HG03025 (cell line): Measurements from ENCODE around the gene ACOT7.

Source experiments
- ATAC-seq: cut with Tn5 transposase; IDR thresholded peaks from one replicate; pipeline ENCODE4 v1.9.1; 2021; ENCODE audit warnings: mild to moderate bottlenecking, moderate library complexity; ENCODE audit not compliant: unreplicated experiment, low FRiP score

ACOT7 gene

DNA sequence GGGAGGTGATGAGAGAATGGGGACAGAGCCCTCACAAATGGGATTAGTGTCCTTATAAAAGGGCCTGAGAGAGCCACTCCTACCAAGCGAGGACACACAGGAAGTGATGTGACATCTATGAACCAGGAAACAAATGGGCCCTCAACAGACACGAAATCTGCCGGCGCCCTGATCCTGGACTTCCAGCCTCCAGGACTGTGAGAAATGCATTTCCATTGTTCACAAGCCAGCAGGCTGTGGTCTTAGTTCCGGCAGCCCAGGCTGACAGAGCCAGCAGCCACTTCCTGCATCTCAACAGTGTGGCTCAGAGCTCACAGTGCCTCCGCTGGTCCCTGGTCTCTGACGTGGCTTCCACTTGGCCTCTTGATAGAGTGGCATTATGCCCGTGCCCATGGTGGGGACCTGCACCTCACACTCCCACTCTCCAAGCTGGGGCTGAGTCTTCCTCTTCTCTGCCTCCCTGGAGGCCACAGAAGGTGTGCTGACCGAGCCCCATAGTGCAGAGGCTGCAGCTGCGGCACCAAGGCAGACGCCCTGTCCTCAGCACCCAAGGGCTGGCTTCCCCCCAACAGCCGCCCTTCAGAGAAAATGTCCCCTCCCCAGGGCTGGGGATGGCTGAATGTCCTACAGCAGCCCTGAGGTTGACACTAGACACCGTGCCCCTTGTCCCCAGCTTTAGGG, 44.9 kb downstream of the ACOT7 start:
- no peak for ATAC-seq

DNA sequence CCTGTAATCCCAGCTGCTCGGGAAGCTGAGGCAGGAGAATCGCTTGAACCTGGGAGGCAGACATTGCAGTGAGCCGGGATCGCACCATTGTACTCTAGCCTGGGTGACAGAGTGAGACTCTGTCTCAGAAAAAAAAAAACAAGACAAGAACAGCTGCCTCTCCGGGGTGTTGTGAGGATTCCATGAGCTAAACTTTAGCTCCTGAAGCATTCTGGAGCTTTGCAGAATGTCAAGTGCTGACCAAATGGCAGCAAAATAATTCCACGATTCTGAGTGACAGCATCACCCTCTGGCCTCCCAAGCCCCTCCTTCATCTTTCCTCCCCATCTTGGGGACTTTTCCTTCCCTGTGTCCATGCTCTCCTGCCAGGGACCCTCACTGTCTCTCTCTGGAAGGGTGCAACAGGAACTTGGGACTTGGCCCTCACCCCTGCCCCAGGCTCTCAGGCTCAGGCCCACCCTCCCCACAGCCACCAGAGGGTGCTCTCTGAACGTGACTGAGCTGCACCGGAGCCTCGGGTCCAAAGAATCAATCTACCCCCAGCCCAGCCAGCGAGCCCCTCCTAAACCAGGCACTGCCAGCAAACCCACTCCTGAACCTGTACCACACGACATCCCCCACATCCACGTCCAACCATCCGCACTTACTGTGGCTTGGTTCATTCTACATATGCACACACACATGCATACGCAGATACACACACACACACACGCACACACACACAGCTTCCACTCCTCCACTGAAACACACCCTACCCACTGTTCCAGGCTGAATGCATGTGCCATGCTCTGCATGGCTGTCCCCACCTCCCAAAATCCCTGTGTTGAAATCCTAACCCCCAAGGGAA, 45.7 kb downstream of the ACOT7 start:
- no peak for ATAC-seq

DNA sequence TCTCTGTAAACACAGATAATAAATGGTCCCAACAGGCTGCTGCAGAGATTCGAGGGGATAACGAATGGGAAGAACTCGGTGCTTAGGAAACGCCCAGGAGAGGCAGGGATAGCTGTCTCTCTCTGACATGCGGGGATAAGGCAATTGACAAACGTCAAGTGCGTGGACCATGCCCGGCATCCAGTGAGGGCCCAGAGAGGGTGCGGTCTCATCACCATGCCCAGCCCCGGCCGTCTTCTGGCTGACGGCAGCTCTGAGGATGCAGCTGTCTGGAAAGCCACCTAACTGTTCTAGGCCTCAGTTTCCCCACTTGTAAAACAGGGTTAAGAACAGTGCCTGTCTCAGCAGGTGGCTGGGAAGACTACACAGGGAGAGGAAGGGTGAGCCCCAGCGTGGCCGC, 48.1 kb downstream of the ACOT7 start:
- no peak for ATAC-seq

DNA sequence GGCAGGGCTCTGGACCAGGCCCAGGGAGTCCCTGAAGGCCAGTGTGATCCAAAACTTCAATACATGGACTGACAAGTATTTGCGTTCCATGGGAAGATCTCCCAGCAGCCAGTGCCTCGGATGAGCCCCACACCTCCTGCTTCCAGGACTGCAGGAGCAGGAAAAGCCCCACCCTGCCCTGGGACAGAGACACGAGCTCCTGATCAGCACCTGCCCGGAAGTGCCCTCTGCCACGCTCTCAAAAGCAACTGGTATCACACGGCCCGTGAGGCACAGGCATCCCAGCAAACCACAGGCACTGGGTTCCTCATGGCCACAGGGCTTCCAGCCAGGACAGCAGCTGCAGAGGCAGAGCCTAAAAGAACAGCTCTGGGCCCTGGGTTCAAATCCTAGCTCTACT, 48.6 kb downstream of the ACOT7 start:
- no peak for ATAC-seq

DNA sequence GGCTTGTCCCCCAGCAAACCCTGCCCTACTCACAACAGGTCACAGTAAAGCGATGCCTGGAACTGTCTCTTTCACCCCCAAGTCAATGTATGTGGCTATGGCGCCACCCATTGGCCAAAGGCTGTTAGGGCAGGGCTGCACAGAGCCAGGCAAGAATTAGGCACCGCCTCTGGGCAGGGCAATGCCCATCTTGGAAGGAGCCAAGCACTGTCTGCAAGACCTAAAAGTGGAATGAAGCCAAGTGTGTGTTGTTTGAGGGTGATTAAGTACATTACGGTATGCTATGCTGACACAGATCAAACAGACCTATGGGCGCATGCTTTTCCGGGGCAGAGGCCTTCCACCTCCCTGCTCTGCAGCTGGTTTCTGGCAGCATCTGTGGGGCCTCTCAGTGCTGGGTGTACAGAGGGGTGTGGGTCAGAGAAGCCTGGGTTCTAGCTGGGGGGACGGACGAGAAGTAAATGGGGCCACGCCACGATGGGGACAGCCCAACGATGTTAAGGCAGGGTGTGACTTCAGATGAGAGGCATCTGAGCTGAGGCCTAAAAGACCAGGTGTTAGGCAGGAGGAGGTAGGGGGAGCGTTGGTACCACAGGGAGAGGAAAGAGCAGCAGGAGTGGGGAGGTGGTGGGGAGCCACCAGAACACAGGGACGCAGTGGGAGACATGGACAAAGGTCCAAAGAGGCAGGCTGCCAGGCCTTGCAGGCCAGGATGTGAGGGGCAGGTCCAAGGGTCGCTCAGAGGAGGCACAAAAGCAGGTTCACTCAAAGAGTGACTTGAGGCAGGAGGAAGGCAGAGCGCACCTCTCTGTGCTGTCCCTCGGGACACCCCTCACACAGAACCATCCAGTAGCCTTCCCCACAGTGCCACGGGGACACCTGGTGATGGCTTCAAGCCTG, 49.8 kb downstream of the ACOT7 start:
- ATAC-seq: no peak

DNA sequence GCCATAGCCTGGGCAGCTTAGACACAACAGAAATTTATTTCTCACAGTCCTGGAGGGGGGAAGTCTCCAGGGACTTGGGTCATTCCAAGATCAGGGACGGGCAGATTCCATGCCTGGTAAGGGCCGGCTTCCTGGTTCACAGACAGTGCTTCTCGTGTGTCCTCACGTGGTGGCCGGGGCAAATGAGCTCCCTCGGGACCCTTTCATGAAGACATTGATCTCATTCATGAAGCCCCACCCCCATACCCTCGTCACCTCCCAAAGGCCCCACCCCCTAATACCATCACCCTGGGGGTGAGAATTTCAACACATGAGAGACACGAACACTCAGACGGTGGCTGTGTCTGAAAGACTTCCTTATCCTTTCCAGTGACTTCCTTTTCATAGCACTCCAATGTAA, 51.5 kb downstream of the ACOT7 start:
- no peak for ATAC-seq

DNA sequence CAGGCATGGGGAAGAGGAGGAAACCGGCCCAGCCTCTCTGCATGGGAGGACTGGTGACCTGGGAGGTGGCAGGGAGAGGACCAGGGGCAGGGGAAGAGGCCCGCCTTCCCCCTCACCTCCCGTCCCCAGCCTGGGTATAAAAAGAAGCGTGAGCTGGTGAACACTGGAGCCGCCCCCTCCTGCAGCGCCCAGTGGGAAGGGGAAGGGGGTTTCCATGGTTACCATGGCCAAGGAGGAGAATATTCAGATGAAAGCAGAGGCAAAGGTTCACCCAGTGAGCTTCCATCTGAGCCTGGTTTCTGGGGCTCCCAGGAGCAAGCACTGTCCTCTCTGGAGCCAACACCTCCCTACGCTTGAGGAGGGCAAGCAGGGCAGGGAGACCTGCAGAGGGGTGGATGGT, 54.9 kb downstream of the ACOT7 start:
- no peak for ATAC-seq

DNA sequence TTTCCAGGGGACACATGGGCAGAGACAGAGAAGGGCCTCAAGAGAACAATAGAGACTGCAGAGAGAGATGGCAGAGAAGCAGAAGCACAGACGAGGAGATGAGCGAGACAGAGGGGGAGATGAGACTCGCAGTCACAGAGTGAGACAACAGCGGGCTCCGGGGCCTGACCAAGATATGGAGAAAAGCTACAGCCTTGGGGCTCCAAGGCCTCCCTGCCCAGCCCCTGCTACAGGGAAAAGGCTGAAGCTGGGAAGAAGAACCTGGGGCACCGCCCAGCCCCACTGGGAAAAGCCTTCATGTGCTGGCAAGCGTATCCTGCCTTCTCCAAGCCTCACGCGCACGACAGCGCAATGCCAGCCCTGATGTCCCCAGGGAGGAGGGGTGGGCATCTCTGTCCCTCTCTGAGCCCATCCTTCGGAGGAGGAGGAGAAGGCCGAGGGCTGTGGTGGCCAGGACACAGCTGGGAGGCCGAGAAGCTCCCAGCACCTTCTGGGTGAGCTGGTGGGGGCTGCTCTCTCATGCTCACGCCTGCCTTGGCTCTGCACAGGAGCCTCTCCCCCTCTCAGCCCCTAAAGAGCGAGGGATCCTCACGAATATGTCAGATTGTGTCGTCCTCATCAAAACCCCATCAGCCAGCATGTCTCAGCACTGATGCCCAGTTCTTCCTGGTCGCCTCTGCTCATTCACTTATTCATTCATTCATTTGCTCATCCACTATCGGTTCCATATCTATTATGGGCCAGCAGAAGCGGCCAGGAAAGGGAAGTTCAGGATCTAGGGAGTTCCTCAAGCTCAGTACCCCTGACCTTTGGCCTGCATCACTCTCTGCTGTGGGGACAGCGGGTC, 56.6 kb downstream of the ACOT7 start:
- ATAC-seq: no peak

DNA sequence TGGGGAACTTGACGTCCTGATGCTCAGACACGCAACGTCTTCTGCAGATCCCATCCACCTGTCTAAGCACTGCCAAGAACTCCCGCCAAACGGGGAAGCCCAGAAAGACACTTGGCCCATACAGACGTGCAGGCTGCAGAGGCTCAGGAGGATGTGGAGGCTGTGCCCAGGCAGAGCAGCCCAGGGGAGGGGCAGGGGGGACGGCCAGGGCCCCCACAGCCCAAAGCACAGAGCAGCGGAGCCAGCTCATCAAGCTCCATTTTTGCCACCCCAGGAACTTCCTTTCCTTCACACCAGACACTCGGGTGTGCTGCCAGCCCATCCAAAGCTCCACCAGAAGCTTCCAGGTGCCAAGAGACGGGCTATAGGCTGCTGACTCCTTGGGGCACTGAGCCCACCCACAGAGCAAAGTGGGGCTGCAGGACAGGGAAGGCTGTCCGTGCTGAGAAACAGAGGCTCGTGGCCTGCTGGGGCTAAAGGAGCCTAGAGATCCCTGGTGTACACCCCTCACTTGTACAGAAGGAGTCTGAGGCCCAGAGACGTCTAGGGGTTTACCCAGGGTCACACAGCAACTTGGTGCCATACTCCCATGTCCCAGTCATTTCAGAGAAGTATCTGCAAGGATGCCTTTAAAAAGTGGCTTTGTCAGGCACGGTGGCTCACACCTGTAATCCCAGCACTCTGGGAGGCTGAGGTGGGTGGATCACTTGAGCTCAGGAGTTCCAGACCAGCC, 59.1 kb downstream of the ACOT7 start:
- no peak for ATAC-seq

DNA sequence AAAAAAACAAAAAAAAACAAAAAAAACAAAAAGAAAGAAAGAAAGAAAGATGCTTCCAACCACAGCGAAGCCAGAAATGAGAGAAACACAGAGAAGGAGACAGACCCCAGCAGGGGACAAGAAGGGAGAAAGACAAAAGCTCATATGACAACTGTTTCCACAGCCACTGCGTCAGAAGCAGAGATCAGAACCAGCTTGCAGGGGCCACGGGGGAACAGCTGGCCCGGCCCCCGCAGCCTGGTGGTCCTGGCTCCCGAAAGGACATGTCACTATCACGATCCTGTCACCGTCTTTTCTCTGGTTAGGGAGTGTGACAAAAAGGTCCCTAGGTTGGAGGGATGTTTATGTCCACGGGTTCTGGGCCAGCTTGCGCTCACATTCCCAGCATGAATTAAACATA, 60.7 kb downstream of the ACOT7 start:
- ATAC-seq: no peak

DNA sequence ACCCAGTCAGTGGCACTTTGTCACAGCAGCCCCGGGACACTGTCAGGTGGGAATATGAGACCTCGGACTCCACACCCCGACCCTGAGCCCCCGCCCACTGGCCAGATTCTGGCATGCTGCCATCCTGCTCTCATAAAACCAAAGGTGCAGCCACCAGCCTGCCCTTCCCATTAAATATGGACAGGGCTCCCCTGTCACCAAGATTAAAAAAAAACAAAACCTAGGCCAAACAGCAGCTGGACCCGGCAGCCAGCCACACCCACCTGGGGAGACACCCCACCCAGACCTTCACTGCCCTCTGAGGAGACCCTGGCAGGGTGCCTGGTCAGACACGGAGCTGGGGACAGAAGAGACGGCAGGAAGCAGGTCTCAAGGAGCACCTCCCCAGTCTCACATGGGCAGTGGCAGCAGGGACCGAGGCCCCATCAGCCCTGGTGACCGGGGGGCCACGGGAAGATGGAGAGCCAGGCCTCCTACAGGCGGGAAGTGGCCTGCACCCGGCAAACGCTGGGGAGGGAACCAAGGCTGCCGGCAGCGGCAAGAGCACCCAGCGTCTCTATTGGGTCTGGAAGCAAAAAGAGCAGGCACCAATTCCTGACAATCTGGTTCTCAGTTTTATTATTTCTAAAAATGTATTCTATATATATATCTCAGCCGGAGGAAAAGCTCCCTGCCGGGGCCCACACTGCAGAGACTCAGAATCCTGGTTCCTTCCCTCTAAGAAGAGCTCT, 61.9 kb downstream of the ACOT7 start:
- ATAC-seq: no peak

DNA sequence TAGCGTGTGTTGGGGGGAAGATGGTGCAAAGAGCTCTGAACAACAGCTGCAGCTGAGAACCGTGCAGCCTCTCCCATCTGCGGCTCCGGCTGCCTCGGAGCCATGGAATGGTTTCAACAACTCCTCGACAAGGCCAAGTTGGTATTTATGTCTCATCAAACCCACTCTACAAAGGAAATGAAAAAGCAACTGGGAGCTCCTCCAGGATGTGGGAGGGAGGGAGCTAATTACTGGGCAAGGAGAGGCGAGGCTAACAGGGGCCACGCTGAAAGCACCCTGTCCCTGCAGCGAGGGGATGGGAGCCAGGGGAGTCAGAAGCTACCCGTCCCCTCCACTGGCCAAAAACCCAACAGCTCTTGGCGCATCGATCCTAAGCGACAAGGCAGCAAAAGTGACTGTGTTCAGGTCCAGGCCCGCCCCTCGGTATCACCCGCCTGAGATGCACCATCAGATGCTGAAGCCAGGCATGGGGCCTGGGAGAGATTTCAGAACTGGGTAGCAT, 63.1 kb downstream of the ACOT7 start:
- no peak for ATAC-seq

DNA sequence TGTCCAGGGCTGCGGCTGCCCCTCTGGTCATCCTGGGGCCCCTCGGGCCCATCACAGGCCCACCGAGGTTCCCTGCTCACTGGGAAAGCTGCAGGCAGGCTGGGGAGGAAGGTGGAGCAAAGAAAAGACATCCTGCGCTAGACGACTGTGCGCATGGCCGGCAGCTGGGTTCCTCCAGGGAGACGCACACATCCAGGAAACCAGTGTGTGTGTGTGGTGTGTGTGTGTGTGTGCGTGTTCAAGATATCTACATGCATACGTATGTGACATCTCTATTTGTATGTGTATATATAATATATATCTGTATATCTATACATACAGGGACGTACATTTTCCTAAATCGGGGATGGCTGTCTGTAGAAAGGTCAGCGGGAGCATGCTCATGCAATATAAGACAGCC, 63.7 kb downstream of the ACOT7 start:
- ATAC-seq: no peak

DNA sequence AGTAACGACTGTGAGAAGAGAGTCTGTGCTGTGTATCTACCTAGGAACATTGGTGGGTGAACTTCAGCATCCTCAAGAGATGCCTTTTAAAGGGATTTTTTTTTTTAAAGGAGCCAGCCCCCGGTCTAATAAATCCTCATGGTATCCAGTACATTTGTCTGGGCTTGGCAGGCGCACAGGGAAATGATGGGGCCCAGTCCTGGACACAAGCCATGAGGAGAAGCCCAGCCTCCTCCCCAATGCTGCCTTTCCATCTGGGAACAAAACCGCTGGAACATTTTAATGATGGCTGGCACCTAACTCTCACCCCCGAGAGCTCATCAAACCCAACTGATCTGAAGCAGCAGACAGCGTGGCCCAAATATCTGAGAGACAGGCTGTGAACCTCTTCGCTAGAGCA, 64.2 kb downstream of the ACOT7 start:
- ATAC-seq: no peak

DNA sequence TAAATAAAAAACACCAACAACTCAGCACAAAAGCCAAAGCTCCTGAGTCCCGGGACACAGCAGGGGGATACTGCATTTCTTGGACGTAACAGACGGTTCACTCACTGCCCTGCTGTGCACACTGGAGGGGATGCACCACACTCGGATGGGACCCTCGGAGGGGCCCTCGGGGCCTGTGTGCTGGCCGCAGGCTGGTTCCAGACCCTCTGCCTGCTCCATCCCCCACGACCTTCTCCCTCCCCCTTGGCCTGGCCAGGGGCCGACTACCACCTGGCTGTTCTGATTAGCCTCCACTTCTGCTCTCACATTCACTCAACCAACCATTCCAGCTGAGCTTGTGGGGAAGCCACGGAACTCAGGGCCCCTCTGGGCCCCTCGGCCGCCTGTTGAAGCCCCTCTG, 64.9 kb downstream of the ACOT7 start:
- ATAC-seq: no peak

DNA sequence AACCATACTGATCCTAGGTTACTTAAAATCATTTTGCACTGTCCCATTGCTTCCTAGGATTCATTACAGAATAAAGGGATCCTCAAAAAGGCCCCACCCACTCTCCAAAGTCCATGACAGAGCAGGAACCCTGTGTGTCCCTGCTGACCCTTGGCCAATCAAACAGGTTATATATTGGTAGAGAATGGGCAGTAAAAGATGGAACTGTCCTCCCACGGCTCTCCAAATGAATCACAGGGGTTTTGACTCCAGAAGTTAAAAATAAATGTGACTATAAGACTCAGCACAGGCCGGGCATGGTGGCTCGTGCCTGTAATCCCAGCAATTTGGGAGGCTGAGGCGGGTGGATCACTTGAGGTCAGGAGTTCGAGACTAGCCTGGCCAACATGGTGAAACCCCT, 65.5 kb downstream of the ACOT7 start:
- ATAC-seq: no peak

DNA sequence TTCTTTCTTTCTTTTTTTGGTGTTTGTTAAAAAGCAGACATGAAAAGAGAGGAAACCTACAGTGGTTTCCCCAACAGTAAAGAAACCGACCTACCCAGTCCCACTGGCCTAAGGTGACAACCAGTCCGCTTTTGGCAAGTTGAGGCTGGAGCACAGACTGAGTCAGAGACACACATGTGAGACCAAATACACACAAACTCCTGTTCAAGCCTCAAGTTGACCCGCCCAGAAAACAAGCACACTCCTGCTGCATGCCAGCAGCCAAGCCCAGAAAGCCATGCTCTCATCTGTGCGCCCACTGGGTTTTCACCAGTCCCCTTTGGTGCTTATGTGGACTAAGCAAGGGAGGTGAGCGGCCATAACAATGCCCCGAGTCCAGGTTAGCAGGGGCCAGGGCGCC, 68.1 kb downstream of the ACOT7 start:
- no peak for ATAC-seq

DNA sequence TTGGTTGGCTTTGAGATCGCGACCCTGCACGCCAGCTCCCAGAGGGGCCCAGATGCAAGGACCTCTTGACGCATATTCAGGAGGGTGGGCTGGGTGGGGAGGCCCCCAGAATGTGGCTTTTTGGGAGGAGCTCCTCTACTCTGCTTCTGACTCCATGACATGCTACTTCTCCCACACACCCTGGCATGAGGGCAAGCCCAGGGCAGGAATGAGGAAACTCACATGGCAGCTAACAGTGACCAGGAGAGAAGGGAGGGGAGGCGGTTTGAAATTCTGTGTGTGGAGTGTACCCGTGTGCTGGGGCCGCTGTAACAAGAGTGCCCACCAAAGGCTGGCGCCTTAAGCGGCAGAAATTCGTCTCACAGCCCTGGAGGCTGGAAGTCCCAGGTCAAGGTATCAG, 71.4 kb downstream of the ACOT7 start:
- ATAC-seq: no peak

DNA sequence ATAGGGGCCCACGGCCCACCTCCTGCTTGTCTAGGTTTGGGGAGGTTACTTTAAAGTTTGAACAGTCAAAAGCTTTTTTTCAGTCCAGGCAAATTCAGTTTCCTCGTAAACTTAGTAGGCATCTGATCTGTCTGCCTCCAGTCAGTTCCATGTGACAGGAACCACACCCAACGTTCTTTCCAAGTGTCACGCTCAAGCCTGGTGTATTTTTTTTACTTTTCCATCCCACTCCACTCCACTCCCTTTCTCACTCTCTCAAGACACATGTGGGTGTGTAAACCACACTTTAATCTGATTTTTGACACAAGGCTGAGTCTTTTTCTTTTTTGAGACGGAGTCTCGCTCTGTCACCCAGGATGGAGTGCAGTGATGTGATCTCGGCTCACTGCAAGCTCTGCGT, 72.4 kb downstream of the ACOT7 start:
- no peak for ATAC-seq
